Duodenal mucosa (tissue), 2 donors: Measurements from ENCODE around the gene TARS1.
A peak's percentile ranks its signal among the peaks of the same experiment; 100 is the strongest.

ENCODE experiments used
- H3K27ac ChIP-seq: one replicate; pipeline ENCODE4 v1.7.0; 2013; ENCODE audit warnings: low read depth, low read length
- H3K27me3 ChIP-seq, 2 donors: one replicate each; pipeline ENCODE4 v1.7.0; 2013; ENCODE audit warnings: low read length in 2 of 2, control low read depth in 1 of 2; ENCODE audit not compliant: insufficient read depth in 2 of 2, control insufficient read depth in 1 of 2
- H3K36me3 ChIP-seq, 2 donors: one replicate each; pipeline ENCODE4 v1.7.0; 2013; ENCODE audit warnings: low read length in 2 of 2, control low read depth in 1 of 2; ENCODE audit not compliant: insufficient read depth in 2 of 2, control insufficient read depth in 1 of 2
- H3K4me1 ChIP-seq, 2 donors: one replicate each; pipeline ENCODE4 v1.7.0; 2013; ENCODE audit warnings: low read length in 2 of 2, control low read depth in 1 of 2; ENCODE audit not compliant: insufficient read depth in 2 of 2, control insufficient read depth in 1 of 2
- H3K4me3 ChIP-seq, 2 donors: one replicate each; pipeline ENCODE4 v1.7.0; 2013; ENCODE audit warnings: low read length in 2 of 2, low read depth in 1 of 2
- H3K9ac ChIP-seq, 2 donors: one replicate each; pipeline ENCODE4 v1.7.0; 2013; ENCODE audit warnings: low read length in 2 of 2, low read depth in 1 of 2
- H3K9me3 ChIP-seq, 2 donors: one replicate each; pipeline ENCODE4 v1.7.0; 2013; ENCODE audit warnings: low read length in 2 of 2, control low read depth in 1 of 2; ENCODE audit not compliant: control insufficient read depth in 1 of 2

The TARS1 gene

DNA sequence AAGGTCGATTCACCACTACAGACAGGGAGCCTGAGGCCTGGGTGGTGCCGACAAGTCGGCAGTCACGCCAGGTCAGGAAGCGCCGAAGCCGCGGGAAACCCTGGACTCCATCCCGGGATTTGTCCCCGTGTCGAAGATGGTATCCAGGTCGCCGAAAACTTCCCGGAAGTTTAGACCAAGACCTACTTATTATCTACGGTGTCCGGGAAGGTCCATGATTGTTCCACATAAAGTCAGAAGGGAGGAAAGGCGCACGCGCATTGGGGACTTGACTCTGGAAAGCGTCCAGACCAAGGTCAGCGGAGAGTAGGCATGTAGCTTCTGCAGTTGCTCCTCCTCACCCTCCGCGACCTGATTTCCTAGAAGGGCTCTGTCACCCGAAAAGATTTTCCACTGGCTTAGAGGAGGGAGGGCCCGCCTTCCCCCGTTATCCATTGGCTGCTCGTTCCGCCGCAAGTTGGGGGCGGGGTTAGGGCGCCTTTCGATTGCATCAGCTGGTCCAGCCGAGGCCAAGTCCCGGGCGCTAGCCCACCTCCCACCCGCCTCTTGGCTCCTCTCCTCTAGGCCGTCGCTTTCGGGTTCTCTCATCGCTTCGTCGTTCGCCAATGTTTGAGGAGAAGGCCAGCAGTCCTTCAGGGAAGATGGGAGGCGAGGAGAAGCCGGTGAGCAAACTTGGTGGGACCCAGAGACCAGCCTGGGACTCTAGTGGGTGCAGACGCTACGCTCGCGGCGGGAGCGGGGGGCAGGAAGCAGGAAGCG lies at the start of gene TARS1:
TARS1 (plus strand) TSS at position 484 of the 759 bp plus-strand sequence; CDS start at position 606, 122 bp downstream.
- peaks cover 9% of the 10 kb centered on the region in 2 donors for H3K36me3 ChIP-seq
- H3K4me1 ChIP-seq: peaks cover 21 to 24% of the 10 kb centered on the region in 2 donors
- peak within 1 kb of the TSS; percentile 92 to 96 for H3K4me3 ChIP-seq
- peak within 1 kb of the TSS; percentile 87 for H3K27ac ChIP-seq
- no peaks in the 10 kb centered on the region for H3K9me3 ChIP-seq
- no peaks in the 10 kb centered on the region for H3K27me3 ChIP-seq
- peak within 1 kb of the TSS; percentile 76 to 92 for H3K9ac ChIP-seq

DNA sequence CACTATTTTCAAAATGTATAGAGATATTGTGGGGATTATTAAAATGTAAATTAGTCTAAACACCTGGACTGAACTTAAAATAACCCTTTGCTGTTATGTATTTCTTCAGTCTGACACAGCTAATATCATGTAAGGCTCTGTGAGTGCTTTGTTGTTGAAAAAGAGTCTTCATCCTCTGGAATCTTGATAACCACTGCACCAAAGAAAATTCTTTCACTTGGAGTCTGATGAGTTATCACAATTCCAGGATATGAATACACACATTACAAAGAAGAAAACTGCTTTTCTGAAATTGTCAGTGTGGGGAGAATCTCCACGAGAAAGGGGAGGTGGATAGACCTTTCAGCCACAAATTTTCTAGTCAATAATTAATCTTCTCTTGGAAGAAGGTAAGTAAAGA lies 42.3 kb upstream of the TARS1 start:
- H3K36me3 ChIP-seq: no peaks in the 10 kb centered on the region
- no peak overlapping the region for H3K9ac ChIP-seq
- no peak overlapping the region for H3K27ac ChIP-seq
- H3K4me3 ChIP-seq: no peak overlapping the region
- no peaks in the 10 kb centered on the region for H3K27me3 ChIP-seq
- H3K9me3 ChIP-seq: no peaks in the 10 kb centered on the region
- no peaks in the 10 kb centered on the region for H3K4me1 ChIP-seq

DNA sequence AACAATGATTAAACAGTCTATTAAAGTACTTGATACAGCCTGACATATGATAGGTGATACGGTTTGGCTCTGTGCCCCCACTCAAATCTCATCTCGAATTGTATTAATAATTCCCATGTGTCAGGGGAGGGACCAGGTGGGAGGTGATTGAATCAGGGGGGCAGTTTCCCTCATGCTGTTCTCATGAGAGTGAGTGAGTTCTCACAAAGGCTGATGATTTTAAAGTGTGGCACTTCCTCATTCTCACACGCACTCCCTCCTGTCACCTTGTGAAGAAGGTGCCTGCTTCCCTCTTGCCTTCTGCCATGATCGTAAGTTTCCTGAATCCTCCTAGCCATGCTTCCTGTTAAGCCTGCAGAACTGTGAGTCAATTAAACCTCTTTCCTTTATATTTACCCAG lies 40.1 kb upstream of the TARS1 start:
- Histone ChIP-seq H3K9ac (no peak overlapping the region), H3K36me3 (no peaks in the 10 kb centered on the region), H3K4me1 (no peaks in the 10 kb centered on the region), H3K9me3 (no peaks in the 10 kb centered on the region), H3K27me3 (no peaks in the 10 kb centered on the region), H3K4me3 (no peak overlapping the region), H3K27ac (no peak overlapping the region)

DNA sequence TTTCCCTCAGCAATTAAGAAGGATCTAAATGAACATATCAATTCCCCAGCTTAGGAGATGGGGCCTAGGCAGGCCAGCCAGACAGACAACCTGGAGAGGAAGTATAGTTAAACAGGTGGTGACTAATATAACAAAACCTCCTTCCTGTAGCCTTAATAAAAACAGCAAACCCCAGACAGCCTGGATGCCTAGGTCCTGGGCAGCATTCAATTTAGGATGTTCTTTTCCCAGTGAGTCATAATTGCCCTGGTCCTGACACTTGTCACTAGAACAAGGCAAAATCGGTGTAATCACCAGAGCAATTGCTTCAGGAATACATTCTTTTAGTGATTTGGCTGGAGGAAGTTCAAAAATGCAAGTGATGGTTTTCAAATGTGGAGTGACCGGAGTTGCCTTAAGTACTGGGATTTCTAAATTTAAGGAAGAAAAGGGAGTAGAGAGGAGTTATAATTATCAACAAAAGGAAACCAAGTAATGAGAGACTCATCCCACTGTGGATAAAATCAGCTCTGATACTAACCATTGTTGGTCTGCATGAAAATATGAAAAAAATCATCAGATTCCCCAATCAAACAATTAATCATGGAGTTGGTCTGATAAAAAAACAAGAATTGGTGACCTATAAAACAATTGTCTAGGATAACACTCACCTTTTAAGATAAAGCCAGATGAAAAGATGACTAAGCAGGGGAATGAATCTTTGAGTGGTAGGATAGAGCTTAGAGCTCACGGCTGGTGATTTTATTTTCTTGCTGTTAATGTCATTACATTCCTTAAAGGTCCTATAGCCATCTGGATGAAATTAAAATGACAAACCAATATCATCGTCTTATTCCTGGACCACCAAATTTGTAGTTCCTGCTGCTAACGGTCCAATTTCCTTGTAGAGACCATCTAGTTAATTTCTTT lies 39.0 kb upstream of the TARS1 start:
- Histone ChIP-seq H3K9me3 (no peaks in the 10 kb centered on the region), H3K4me3 (no peak overlapping the region), H3K4me1 (no peaks in the 10 kb centered on the region), H3K27me3 (no peaks in the 10 kb centered on the region), H3K36me3 (no peaks in the 10 kb centered on the region), H3K9ac (no peak overlapping the region), H3K27ac (no peak overlapping the region)

DNA sequence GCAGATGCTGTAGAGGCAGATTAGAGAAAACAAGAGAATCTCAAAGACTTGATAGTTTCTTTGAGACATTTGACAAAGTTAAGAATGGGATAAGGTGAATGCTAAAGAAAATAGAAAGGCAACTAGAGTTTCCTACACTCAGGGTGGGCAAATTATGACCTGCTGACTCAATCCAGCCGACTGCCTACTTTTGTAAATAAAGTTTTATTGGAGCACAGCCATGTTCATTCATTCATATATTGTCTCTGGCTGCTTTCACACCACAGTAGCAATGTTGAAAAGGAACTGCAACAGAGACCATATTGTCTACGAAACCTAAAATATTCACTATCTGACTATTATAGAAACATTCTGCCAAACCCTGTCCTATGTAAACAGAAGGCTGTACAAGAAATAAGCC lies 37.6 kb upstream of the TARS1 start:
- Histone ChIP-seq H3K27ac (no peak overlapping the region), H3K4me1 (no peaks in the 10 kb centered on the region), H3K9me3 (no peaks in the 10 kb centered on the region), H3K9ac (no peak overlapping the region), H3K27me3 (no peaks in the 10 kb centered on the region), H3K36me3 (no peaks in the 10 kb centered on the region), H3K4me3 (no peak overlapping the region)

DNA sequence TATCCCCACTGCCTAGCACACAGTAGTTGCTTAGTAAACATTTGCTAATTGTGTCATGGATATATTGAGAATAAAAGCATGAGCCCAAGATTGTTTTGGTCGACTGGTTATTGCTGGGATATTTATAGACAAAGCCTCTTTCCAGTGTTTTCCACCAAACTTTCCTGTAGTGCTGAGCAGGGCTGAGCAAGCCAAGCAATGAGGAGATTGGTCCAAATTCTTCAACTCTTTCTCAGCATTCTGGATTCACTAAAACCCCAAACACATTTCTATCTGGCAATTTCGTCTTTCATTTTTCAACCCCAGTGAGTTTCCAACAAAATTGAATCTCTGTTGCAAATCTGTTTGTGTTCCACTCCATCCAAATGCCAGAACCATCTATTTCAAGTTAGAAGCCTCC lies 31.9 kb upstream of the TARS1 start:
- Histone ChIP-seq H3K9me3 (no peaks in the 10 kb centered on the region), H3K9ac (no peak overlapping the region), H3K4me1 (no peaks in the 10 kb centered on the region), H3K36me3 (no peaks in the 10 kb centered on the region), H3K4me3 (no peak overlapping the region), H3K27me3 (no peaks in the 10 kb centered on the region), H3K27ac (no peak overlapping the region)

DNA sequence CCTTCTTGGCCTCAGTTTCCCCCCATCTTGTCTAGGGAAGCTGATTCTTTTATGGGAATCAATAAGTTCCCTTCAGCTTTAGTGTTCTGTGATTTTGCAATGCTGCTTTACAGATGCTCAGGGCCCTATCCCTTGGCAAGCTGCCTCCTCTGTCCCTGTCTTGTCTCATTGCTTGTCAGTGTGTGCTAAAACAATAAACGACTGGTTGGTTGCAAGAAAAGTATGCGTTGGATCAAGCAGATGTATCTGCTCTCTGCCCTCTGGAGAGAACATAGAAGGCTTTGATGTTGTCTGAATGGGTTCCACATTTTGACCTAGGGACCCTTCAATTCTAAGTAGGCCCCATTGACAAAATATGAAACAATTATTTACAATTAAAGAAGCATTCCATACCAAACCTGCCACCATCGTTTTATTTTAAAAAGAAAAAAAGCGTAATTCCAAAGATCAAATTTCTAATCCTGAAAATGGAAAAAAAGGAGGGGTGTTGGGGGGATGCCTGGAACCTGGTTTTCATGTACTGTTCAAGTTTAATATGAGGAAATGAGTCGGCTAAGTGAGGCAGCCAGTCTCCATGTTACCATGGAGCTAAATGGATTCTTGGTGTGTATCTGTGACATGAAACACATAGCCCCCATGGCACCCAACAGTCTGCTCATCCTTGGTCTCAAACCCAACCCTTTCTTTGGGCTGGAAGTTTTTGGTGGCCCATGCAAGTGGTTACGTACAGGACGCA lies 31.2 kb upstream of the TARS1 start:
- Histone ChIP-seq H3K4me1 (no peaks in the 10 kb centered on the region), H3K27ac (no peak overlapping the region), H3K27me3 (no peaks in the 10 kb centered on the region), H3K9me3 (no peaks in the 10 kb centered on the region), H3K36me3 (no peaks in the 10 kb centered on the region), H3K4me3 (no peak overlapping the region), H3K9ac (no peak overlapping the region)

DNA sequence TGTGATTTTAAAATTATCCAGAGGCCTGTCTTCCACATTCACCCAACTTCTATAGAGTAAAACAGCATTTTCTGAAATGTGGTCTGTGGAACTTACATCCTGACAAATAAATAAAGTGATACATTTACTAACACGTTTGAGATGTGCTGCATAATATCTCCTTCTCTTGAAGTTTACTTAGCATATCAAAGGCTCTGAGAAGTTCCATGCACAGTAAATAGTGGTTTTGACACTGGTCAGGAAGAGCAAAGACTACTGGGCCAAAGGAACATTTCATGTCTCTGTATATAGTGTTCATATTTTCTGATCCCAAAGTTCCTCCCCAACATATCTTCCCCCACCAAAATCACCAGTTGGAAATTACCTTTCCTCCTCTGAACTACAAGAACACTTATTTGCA lies 30.5 kb upstream of the TARS1 start:
- Histone ChIP-seq H3K36me3 (no peaks in the 10 kb centered on the region), H3K9me3 (no peaks in the 10 kb centered on the region), H3K4me3 (no peak overlapping the region), H3K27me3 (no peaks in the 10 kb centered on the region), H3K27ac (no peak overlapping the region), H3K4me1 (no peaks in the 10 kb centered on the region), H3K9ac (no peak overlapping the region)

DNA sequence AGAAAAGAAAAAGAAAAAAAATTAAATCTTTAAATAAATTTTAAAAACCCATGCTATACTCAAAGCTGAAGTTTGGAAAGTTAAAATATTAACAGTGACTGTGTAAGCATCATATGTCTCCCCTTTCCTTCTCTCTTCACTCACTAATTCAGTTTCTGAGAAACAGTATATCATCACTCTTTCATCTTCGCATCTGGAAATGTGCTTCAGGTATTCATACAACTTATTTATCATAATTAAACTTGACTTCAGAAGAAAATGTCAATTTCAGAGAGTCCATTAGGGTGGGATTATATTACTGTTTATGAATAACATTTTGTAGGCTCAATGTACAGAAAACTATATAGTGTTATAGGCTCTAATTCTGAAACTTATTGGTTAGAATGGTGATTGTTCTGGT lies 29.3 kb upstream of the TARS1 start:
- no peaks in the 10 kb centered on the region for H3K4me1 ChIP-seq
- no peak overlapping the region for H3K9ac ChIP-seq
- H3K27me3 ChIP-seq: no peaks in the 10 kb centered on the region
- no peaks in the 10 kb centered on the region for H3K9me3 ChIP-seq
- H3K4me3 ChIP-seq: no peak overlapping the region
- H3K36me3 ChIP-seq: no peaks in the 10 kb centered on the region
- no peak overlapping the region for H3K27ac ChIP-seq
